ENCODE results near the gene CDYL. TPM values are rescaled to one million over a fixed set of nuclear protein-coding genes. Genes with fewer than 3 reads are reported as not detected.
"Not testable (repeated sequence)": the region's sequence is repeated elsewhere in the genome, so short reads cannot be mapped to it uniquely, and the experiment has no call there.

CDYL gene
- polyA plus RNA-seq, 5 donors = 25.2 to 31.9 (median 31.4) TPM

- no peak for DNase-seq
These were observed 52.9 kb downstream of the CDYL start for GRCh38 chr6:4829089-4829488.

- DNase-seq = not testable (repeated sequence)
These were observed 59.3 kb downstream of the CDYL start for GRCh38 chr6:4835540-4835939.

- no peak for DNase-seq
These were observed 64.0 kb downstream of the CDYL start for GRCh38 chr6:4840169-4840568.

- DNase-seq = no peak
These were observed 67.9 kb downstream of the CDYL start for GRCh38 chr6:4844108-4844507.

GRCh38 chr6:4846387-4846786, 70.2 kb downstream of the CDYL start:
- no peak for DNase-seq

GRCh38 chr6:4848382-4849068, 72.3 kb downstream of the CDYL start:
- DNase-seq = no peak

GRCh38 chr6:4849226-4850022, 73.2 kb downstream of the CDYL start:
- no peak for DNase-seq

- no peak for DNase-seq
These were observed 74.8 kb downstream of the CDYL start for GRCh38 chr6:4851035-4851434.

- DNase-seq = not testable (repeated sequence)
These were observed 76.0 kb downstream of the CDYL start for GRCh38 chr6:4852186-4852585.

GRCh38 chr6:4852938-4853337, 76.7 kb downstream of the CDYL start:
- DNase-seq = no peak

- no peak for DNase-seq
These were observed 77.1 kb downstream of the CDYL start for GRCh38 chr6:4853349-4853748.

GRCh38 chr6:4853782-4854511, 77.7 kb downstream of the CDYL start:
- no peak for DNase-seq

GRCh38 chr6:4856785-4857184, 80.6 kb downstream of the CDYL start:
- no peak for DNase-seq

GRCh38 chr6:4858194-4859015, 82.2 kb downstream of the CDYL start:
- DNase-seq = no peak

- DNase-seq = no peak
These were observed 84.2 kb downstream of the CDYL start for GRCh38 chr6:4860387-4860786.

GRCh38 chr6:4861564-4861963, 85.4 kb downstream of the CDYL start:
- DNase-seq = no peak

GRCh38 chr6:4864519-4864918, 88.3 kb downstream of the CDYL start:
- no peak for DNase-seq

GRCh38 chr6:4865006-4865405, 88.8 kb downstream of the CDYL start:
- not testable (repeated sequence) for DNase-seq

- no peak for DNase-seq
These were observed 94.8 kb downstream of the CDYL start for GRCh38 chr6:4870821-4871494.

- DNase-seq = no peak
These were observed 95.6 kb downstream of the CDYL start for GRCh38 chr6:4871825-4872224.

GRCh38 chr6:4872841-4873240, 96.6 kb downstream of the CDYL start:
- no peak for DNase-seq
